Spleen (tissue), 11 donors: ENCODE results near the gene SELENOO. TPM values are rescaled to one million over a fixed set of nuclear protein-coding genes. Genes with fewer than 3 reads are reported as not detected.

Experiments
- DNase-seq: peaks from one replicate; pipeline ENCODE4 v3.0.0-alpha.2; 2020
- H3K27ac ChIP-seq, 8 donors: fragments of 200-600 bp; sonication (generic) in 7 of 8; 1 replicate in 4 of 8; 2 replicates in 4 of 8; pipeline versions ENCODE4 v1.5.0 to v1.8.0; 2016 to 2021; ENCODE audit warnings: inconsistent platforms in 4 of 8, mild to moderate bottlenecking in 4 of 8, moderate library complexity in 1 of 8
- H3K27me3 ChIP-seq, 7 donors: fragments of 200-600 bp; sonication (generic) in 6 of 7; replicated peaks in 1 of 7; 1 replicate in 4 of 7; 2 replicates in 3 of 7; pipeline versions ENCODE4 v1.5.0 to v1.8.0; 2016 to 2021; ENCODE audit warnings: inconsistent platforms in 3 of 7, mild to moderate bottlenecking in 1 of 7
- H3K36me3 ChIP-seq, 6 donors: fragments of 200-600 bp; sonication (generic) in 5 of 6; 1 replicate in 4 of 6; 2 replicates in 2 of 6; pipeline versions ENCODE4 v1.5.0 to v1.8.0; 2016 to 2021; ENCODE audit warnings: inconsistent platforms in 2 of 6
- H3K4me1 ChIP-seq, 6 donors: fragments of 200-600 bp; sonication (generic) in 5 of 6; 1 replicate in 3 of 6; 2 replicates in 3 of 6; pipeline versions ENCODE4 v1.5.0 to v1.8.0; 2016 to 2021; ENCODE audit warnings: inconsistent platforms in 3 of 6
- H3K4me3 ChIP-seq, 8 donors: fragments of 200-600 bp; sonication (generic) in 7 of 8; 1 replicate in 4 of 8; 2 replicates in 4 of 8; pipeline versions ENCODE4 v1.5.0 to v1.8.0; 2016 to 2021; ENCODE audit warnings: inconsistent platforms in 4 of 8, mild to moderate bottlenecking in 4 of 8, moderate library complexity in 2 of 8
- H3K9me3 ChIP-seq, 8 donors: fragments of 200-600 bp; sonication (generic) in 7 of 8; 1 replicate in 4 of 8; 2 replicates in 4 of 8; pipeline versions ENCODE4 v1.5.0 to v1.8.0; 2016 to 2021; ENCODE audit warnings: inconsistent platforms in 4 of 8
- POLR2A ChIP-seq, 3 donors: fragments of 450-650 bp; IDR thresholded peaks; one replicate each; pipeline ENCODE4 v1.5.1; 2017; ENCODE audit warnings: antibody characterized with exemption in 3 of 3, mild to moderate bottlenecking in 1 of 3
- POLR2AphosphoS5 ChIP-seq, 3 donors: sonication (generic); formaldehyde crosslinking; IDR thresholded peaks; one replicate each; pipeline ENCODE4 v1.5.1; 2017; ENCODE audit warnings: antibody characterized with exemption in 3 of 3
- WGBS, 5 donors: extraction: QIAGEN DNeasy Blood & Tissue Kit in 3 of 5; methylation state at CpG; one replicate each; pipeline versions ENCODE4 v1.1.5 to v1.1.7; 2013 to 2018; 5-methylcytosine and 5-hydroxymethylcytosine counted together
- intact Hi-C: fragments of 100-400 bp; cut with DNase I; formaldehyde crosslinking; loops from one replicate; pipeline ENCODE4 v1.15.0; 2023; ENCODE audit warnings: low total_unique reads
- polyA plus RNA-seq, 3 donors: library from polyadenylated mRNA; stranded (reverse); fragments of 200-250 nt; gene quantifications; one replicate each; pipeline ENCODE4 v1.2.1, GENCODE V29; 2013
- total RNA-seq, 7 donors: library from RNA; depleted of rRNA in 3 of 7; stranded (reverse); fragments of >200 nt in 3 of 7; fragmentation: NEBNext Ultra II Directional in 4 of 7; extraction: Animal tissue kit (Norgen Biotek cat#: 25700) in 4 of 7; gene quantifications; one replicate each; pipeline versions ENCODE4 v1.1.0 to v1.2.1, GENCODE V29; 2016 to 2021
- TF ChIP-seq, protein P1 (sequence below), 11 experiments: fragments of 200-600 bp in 7 of 11; fragments of 450-650 bp in 4 of 11; sonication (generic) in 4 of 11; IDR thresholded peaks in 8 of 11; conservative IDR thresholded peaks in 3 of 11; 1 replicate in 7 of 11; 2 replicates in 4 of 11; pipeline versions ENCODE4 v1.4.0 to v1.8.0; 2016 to 2021; ENCODE audit warnings: antibody characterized with exemption in 11 of 11, inconsistent platforms in 4 of 11, mild to moderate bottlenecking in 1 of 11
- donor health status: healthy with polysubstance abuse.
- donor health status: DM: no; HTN: no; CAD: no; lungs with moderate emphysema.
- donor health status: DM: no; HTN: no; CAD: no.
- donor health status: Bipolar disorder and iron deficiency.
- donor health status: healthy.
- donor health status: DM: no; HTN: no; CAD: no.
- donor health status: DM: yes; HTN: yes; CAD: no.

Gene SELENOO
- total and polyA plus RNA-seq, 10 donors: 25.4 to 70.8 (median 29.5) TPM

DNA sequence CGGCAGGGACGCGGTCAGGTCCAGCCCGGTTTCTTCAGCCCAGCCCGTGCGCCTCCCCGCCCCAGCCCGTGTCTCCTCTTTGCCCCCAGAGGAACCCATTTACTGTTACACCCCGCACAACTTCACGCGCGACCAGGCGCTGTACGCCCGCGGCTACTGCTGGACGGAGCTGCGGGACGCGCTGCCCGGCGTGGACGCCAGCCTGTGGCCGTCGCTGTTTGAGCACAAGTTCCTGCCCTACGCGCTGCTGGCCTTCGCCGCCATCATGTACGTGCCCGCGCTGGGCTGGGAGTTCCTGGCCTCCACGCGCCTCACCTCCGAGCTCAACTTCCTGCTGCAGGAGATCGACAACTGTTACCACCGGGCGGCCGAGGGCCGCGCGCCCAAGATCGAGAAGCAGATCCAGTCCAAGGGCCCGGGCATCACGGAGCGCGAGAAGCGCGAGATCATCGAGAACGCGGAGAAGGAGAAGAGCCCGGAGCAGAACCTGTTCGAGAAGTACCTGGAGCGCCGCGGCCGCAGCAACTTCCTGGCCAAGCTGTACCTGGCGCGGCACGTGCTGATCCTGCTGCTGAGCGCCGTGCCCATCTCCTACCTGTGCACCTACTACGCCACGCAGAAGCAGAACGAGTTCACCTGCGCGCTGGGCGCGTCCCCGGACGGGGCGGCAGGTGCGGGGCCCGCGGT, 23.8 kb upstream of the SELENOO start:
- TF ChIP-seq POLR2A (IDR thresholded peaks at IDR 0.05) (no peak), POLR2AphosphoS5 (IDR thresholded peaks at IDR 0.05) (no peak)
- TF ChIP-seq, protein P1, sequence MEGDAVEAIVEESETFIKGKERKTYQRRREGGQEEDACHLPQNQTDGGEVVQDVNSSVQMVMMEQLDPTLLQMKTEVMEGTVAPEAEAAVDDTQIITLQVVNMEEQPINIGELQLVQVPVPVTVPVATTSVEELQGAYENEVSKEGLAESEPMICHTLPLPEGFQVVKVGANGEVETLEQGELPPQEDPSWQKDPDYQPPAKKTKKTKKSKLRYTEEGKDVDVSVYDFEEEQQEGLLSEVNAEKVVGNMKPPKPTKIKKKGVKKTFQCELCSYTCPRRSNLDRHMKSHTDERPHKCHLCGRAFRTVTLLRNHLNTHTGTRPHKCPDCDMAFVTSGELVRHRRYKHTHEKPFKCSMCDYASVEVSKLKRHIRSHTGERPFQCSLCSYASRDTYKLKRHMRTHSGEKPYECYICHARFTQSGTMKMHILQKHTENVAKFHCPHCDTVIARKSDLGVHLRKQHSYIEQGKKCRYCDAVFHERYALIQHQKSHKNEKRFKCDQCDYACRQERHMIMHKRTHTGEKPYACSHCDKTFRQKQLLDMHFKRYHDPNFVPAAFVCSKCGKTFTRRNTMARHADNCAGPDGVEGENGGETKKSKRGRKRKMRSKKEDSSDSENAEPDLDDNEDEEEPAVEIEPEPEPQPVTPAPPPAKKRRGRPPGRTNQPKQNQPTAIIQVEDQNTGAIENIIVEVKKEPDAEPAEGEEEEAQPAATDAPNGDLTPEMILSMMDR (IDR thresholded peaks at IDR 0.05 in 8 of 11, conservative IDR thresholded peaks at IDR 0.05 in 3 of 11): no peak
- Histone ChIP-seq H3K4me1 (peaks cover 0 to 44% (median 14%) of the 10 kb centered on the region in 6 donors), H3K9me3 (no peaks in the 10 kb centered on the region), H3K27me3 (peaks cover 0 to 80% (median 29%) of the 10 kb centered on the region in 7 donors), H3K36me3 (no peaks in the 10 kb centered on the region), H3K4me3 (no peak overlapping the region), H3K27ac (no peak overlapping the region)
- WGBS, 5 donors: 95 to 97% (median 96%) methylated on average over 76 of the region's 76 CpGs
- DNase-seq: peak; percentile 74
- intact Hi-C loops: no loop called here

DNA sequence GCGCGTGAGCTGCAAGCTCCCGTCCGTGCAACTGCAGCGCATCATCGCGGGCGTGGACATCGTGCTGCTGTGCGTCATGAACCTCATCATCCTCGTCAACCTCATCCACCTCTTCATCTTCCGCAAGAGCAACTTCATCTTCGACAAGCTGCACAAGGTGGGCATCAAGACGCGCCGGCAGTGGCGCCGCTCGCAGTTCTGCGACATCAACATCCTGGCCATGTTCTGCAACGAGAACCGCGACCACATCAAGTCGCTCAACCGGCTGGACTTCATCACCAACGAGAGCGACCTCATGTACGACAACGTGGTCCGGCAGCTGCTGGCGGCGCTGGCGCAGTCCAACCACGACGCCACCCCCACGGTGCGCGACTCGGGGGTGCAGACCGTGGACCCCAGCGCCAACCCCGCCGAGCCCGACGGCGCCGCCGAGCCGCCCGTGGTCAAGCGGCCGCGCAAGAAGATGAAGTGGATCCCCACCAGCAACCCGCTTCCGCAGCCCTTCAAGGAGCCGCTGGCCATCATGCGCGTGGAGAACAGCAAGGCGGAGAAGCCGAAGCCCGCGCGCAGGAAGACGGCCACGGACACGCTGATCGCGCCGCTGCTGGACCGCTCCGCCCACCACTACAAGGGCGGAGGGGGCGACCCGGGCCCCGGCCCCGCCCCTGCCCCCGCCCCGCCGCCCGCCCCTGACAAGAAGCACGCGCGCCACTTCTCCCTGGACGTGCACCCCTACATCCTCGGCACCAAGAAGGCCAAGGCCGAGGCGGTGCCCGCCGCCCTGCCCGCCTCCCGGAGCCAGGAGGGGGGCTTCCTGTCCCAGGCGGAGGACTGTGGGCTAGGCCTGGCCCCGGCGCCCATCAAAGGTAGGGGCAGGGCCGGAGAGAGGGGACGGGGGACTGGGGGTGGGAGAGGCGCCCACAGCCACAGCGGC, 23.0 kb upstream of the SELENOO start:
- peak; percentile 53 to 82 (median 69) for TF ChIP-seq POLR2AphosphoS5 (IDR thresholded peaks at IDR 0.05)
- TF ChIP-seq, protein P1 (IDR thresholded peaks at IDR 0.05 in 8 of 11, conservative IDR thresholded peaks at IDR 0.05 in 3 of 11): no peak
- no peak for TF ChIP-seq POLR2A (IDR thresholded peaks at IDR 0.05)
- DNase-seq: peak; percentile 81

DNA sequence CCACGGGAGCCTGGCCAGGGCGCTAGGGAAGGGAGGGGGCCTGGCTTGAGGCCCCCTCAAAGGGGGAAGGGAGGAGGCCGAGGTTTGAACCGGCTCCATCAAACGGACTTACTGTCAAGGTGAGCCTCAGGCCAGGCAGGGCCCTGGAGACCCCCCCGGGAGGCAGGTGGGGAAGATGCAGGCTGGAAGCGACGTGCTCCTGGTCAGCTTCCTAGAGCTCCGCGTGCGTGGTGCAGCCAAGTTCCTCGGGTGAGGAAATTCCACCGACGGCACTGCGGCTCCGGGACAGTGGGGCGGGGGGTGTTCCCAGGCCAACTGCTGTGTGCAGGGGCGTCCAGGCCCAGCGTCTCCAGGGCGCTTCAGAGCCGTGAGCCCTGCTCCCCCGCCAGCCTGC, 22.3 kb upstream of the SELENOO start:
- peak; percentile 75 for DNase-seq
- Histone ChIP-seq H3K9me3 (no peaks in the 10 kb centered on the region), H3K27ac (peak overlapping the region in 1 of 8 donors; percentile 2), H3K27me3 (peaks cover 0 to 66% (median 23%) of the 10 kb centered on the region in 7 donors), H3K4me1 (peaks cover 0 to 35% (median 9%) of the 10 kb centered on the region in 6 donors), H3K36me3 (no peaks in the 10 kb centered on the region), H3K4me3 (no peak overlapping the region)
- TF ChIP-seq, protein P1 (IDR thresholded peaks at IDR 0.05 in 8 of 11, conservative IDR thresholded peaks at IDR 0.05 in 3 of 11): no peak
- TF ChIP-seq POLR2AphosphoS5 (IDR thresholded peaks at IDR 0.05): no peak
- intact Hi-C loops: no loop called here
- WGBS, 5 donors: 31 to 69% (median 56%) methylated on average over 12 to 22 of the region's 22 CpGs

More for the DNA sequence above, 23.0 kb upstream of the SELENOO start:
- H3K9me3 ChIP-seq: no peaks in the 10 kb centered on the region
- H3K4me3 ChIP-seq: no peak overlapping the region
- peaks cover 0 to 72% (median 24%) of the 10 kb centered on the region in 7 donors for H3K27me3 ChIP-seq
- WGBS, 5 donors: 54 to 80% (median 72%) methylated on average over 54 to 98 of the region's 98 CpGs
- H3K27ac ChIP-seq: peak overlapping the region in 1 of 8 donors; percentile 2
- peaks cover 0 to 36% (median 14%) of the 10 kb centered on the region in 6 donors for H3K4me1 ChIP-seq
- no peaks in the 10 kb centered on the region for H3K36me3 ChIP-seq
- intact Hi-C loops: no loop called here
